GM18519 (cell line): Measurements from ENCODE around the gene NELFE.

Experiments
- ATAC-seq: cut with Tn5 transposase; IDR thresholded peaks from one replicate; pipeline ENCODE4 v1.9.1; 2021; ENCODE audit warnings: mild to moderate bottlenecking, moderate library complexity; ENCODE audit not compliant: unreplicated experiment, low FRiP score

Gene NELFE

DNA sequence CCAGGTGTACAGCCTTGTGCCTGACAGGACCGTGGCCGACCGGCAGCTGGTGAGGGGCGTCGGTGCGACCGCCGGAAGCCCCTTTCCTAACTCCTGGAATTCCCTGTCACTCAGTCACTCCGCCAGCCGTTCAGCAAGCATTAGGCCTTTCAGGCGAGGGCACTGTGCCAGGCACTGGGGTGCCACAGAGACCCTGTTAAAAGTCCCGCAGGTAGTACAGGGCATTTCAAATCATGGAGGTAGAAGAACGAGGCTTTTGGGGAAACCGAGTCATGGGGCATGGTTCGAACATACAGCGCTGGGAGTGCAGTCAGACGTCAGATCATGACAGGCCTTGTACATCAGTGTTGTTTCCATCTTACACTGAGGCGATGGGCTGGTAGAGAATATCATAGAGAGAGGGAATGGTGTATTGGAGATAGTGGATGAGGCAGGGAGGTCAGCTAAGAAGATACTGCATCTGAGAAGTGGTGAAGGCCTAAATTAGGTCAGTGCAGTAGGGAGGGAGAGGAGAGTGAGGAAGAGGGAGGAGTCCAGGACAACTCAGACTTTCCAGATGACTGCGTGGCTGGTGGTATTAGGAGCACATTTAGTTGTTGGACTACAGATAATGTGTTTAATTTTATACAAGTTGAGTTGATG, 14.1 kb upstream of the NELFE start:
- ATAC-seq, result no peak

DNA sequence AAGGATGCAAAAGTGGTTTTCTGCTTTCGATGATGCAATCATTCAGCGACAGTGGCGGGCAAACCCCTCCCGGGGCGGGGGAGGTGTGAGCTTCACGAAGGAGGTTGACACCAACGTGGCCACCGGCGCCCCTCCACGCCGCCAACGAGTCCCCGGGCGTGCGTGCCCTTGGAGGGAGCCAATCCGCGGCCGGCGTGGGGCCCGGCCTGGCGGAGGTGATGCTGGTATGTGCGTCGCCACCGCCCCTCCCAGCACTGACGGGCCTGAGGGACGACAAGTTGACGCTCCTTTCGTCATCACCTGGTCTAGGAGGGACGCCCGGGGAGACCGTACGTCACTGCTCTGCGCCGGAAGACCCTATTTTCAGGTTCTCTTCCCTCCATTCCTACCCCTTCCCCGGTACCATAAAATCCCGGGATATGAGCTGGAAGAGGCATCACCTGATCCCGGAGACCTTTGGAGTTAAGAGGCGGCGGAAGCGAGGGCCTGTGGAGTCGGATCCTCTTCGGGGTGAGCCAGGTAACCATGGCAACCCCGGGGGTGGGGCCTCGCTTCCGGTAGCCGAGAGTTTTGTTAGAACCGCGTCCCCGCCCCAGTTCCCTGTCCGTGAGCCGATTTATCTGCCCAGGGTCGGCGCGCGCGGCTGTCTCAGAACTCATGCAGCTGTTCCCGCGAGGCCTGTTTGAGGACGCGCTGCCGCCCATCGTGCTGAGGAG, 13.4 kb upstream of the NELFE start, which contains the start of gene DXO:
Gene DXO, minus strand, starts transcription at position 146 of the 716 bp plus-strand sequence. CDS start 463 bp downstream, outside the sequence.
- peak; percentile 73 for ATAC-seq

DNA sequence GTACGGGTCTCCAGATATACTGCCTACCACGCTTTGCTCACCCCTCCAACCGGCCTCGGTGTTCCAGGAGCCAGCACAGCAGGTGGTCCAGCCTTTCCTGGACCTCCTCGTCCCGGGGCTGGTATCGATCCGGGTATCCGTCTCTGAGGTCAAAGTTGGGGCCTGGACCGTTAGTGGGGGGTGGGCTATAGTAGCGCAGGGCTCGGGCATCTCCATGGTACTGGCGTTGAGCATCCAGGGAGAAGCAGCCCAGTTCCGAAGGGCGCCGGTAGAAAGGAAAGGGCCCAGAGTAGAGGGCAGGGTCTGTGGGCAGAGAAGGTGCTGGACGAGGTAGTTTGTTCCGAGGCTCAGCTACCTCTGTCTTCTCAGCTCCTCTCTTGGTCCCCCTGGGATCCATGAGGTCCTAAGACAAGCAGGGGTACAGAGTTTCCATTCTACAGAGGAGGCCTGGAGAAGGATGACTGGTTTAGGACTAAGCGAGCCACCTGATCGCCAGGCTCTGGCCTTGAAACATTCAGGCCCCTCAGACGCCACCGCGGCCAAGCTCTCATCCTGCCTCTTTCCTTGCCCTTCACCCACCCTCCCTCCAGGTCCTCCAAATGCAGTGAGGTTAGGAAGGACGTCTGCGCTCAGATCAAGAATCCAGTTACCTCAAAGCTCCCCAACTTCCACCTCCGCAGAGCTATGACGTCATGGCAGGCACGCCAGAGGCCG, 12.7 kb upstream of the NELFE start:
- no peak for ATAC-seq

DNA sequence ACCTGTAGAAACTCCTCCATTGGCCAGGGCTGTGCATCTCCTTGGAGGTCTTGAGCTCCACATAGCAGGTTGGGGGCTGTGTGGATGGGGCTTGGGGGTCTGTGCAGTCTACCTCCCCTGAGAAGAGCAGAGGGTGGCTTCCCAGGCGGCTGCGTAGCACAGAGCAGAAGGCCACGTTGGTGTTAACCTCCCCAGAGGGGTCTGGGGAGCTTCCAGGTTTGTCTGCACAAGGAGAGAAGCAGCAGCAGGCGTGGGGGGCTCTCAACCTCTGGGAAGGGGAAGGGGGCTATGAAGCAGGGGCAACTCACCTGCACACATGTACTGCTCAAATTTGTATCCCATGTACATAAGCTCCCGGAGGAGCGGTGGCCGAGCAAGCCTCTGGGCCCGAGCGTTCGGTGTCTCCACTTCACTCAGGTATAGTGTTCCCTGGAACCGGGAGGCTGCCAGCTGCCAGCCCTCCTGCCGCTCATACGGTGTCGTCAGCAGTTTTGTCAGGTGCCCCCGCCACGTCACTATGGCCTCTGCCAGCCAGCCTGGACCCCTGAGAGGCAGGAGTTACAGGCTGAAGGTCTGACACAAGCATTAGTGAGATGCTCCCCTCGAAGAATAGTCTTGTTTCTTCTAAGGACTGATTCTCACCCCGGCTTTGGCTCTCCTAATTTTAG, 12.0 kb upstream of the NELFE start:
- no peak for ATAC-seq

DNA sequence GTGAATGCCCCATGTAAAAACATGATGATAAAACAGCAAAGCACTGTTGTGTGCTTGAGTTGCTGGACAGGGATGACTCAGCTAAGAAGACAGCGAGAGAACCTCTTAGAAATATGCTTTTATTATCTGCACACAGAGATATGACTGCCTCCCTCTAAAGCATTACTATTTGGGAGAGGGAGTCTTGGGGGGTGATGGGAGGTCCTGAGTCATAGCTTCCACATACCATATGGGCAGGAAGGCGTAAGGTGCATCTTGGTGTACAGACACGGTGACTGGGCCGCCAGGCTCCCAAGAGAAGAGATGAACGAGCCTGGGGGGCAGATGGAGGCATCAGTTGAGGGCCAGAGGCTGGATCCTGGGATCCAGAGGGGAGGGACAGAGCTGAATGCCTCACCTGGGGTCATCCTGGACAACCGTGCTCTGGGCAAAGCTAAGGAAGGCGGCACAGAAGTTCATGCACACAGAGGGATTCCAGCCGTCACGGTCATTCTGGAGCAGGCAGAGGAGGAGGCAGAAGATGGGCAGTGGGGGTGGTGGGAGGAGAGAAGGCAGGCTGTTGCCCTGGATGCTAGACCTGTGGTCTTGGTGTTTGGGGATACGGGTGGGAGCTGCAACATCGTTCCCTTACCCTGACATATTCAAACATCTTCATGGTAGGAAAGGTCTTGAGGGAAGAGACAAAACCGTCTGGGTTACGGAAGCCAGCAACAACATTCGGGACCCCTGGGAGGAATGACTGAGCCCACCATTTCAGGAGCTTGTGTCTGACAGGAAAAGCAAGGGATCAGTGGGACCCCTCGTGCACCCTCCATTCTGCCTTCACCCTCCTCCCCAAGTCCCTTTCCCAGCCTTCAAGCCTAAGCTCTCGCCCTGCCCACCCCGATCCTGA, 11.2 kb upstream of the NELFE start:
- ATAC-seq, result no peak

DNA sequence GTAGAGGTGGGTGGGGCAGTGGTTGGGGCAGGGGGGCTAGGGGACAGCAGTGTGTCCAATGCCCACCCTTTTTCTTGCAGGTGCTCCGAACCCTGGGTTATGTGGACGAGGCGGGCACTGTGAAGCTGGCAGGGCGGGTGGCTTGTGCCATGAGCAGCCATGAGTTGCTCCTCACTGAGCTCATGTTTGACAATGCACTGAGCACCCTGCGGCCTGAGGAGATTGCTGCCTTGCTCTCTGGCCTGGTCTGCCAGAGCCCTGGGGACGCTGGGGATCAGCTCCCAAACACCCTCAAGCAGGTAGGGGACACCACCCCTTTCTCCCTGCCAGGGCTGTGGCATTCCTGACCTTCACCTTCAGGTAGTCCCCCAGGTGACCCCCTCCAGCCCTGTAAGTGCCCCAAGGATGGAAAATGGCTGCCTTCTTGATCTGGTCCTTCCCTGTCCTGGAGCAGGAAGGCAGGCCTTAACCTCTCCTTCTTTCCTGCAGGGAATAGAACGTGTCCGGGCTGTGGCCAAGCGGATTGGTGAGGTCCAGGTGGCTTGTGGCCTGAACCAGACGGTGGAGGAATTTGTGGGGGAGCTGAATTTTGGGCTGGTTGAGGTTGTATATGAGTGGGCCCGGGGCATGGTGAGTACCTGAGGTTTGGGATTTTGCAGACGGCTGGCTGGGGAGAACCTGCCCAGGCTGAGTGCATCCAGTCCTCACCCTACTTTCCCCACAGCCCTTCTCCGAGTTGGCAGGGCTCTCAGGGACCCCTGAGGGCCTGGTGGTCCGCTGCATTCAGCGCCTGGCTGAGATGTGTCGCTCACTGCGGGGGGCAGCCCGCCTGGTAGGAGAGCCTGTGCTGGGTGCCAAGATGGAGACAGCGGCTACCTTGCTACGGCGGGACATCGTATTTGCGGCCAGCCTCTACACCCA, 10.3 kb upstream of the NELFE start:
- no peak for ATAC-seq

DNA sequence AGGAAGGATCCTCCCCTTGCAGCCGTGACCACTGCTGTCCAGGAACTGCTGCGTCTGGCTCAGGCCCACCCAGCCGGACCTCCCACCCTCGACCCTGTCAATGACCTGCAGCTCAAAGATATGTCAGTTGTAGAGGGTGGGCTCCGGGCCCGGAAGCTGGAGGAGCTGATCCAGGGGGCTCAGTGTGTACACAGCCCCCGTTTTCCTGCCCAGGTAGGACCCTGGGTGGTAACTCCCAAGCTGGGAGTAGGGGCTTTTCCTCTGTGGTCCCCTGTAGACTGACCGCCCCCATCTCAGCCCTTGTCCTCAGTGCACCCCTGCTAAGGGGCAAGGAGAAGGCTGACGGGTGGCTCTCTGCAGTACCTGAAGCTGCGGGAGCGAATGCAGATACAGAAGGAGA, 9.6 kb upstream of the NELFE start:
- ATAC-seq, result no peak

DNA sequence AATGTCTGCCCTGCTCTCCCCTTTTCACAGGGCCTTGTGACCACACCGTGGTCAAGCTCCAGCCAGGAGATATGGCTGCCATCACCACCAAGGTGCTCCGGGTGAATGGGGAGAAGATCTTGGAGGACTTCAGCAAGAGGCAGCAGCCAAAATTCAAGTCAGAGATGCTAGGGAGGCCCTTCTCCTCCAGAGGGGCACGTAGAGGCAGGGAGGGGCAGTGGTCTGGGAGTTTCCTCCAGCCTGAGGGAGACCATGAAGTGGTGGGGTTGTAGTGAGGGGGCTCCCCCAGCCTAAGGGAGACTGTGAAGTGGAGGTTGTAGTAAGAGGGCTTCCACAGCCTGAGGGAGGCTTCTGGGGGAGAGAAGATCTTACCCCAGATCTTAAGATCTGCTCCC, 9.2 kb upstream of the NELFE start:
- no peak for ATAC-seq

DNA sequence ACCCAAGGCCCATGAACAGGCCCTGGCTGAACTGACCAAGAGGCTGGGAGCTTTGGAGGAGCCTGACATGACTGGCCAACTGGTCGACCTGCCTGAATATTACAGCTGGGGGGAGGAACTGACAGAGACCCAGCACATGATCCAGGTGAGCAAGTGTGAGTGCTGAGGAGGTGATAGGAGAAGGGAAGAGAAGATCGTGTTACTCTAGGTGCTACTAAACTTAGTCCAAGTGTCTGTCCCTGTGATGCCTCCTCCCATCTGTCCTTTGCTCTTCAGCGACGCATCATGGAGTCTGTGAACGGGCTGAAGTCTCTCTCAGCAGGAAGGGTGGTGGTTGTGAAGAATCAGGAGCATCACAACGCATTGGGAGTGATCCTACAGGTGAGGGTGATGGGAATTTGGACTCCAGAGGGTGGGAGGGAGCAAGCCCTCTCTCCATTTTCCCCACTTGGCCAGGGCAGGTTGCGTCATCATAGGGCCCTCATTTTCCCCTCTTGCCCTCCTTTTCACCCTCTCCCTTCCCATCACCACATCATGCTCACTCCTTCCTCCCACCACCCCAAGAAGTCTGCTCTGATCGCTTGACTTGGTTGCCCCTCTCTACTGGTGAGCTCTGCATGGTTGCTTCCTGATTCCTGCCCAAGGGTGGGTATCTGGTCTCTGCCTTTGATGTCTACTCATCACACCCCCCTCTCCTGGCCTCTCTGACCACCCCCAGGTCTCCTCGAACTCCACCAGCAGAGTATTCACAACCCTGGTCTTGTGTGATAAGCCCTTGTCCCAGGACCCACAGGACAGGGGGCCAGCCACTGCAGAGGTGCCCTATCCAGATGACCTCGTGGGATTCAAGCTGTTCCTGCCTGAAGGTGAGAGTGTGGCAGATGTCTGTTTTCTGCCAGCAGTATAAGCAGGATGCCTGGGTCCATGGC, 8.5 kb upstream of the NELFE start:
- no peak for ATAC-seq

DNA sequence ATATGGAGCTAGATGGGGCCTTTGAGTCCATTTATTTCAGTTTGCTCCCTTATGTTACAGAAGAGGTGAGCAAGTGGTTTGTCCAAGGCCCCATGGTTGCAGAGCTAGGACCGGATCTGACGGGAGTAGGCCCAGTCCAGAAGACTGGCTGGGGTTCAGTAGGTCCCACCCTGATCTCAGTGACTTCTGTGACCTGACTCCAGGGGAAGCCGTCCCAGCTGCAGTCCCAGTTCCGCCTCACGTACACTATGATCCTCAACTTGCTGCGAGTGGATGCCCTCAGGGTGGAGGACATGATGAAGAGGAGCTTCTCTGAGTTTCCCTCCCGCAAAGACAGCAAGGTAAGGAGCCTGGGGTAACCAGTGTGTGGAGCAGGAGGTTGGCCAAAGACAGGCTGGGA, 7.7 kb upstream of the NELFE start:
- ATAC-seq, result no peak

DNA sequence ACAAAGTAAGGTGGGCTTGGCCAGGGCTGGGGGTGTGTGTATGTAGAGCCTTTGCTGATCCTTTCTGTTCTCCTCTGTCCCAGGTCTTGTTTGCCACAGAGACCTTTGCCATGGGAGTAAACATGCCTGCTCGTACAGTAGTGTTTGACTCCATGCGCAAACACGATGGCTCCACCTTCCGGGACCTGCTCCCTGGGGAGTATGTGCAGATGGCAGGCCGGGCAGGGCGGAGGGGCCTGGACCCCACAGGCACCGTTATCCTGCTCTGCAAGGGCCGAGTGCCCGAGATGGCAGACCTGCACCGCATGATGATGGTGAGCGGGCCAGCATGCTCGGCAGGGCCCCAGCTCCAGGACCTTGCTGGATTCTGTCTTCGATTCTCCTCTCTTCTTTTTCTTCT, 6.9 kb upstream of the NELFE start:
- no peak for ATAC-seq

DNA sequence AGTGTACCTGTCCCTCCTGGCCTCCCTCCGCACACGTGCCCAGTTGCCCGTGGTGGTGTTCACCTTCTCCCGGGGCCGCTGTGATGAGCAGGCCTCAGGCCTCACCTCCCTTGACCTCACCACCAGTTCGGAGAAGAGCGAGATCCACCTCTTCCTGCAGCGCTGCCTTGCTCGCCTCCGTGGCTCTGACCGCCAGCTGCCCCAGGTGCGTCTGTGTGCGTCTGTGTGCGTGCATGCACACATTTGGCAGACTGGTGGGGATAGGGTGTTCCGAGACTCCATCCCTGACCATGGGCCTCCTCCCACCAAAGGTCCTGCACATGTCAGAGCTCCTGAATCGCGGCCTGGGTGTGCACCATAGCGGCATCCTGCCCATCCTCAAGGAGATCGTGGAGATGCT, 5.2 kb upstream of the NELFE start:
- no peak for ATAC-seq

DNA sequence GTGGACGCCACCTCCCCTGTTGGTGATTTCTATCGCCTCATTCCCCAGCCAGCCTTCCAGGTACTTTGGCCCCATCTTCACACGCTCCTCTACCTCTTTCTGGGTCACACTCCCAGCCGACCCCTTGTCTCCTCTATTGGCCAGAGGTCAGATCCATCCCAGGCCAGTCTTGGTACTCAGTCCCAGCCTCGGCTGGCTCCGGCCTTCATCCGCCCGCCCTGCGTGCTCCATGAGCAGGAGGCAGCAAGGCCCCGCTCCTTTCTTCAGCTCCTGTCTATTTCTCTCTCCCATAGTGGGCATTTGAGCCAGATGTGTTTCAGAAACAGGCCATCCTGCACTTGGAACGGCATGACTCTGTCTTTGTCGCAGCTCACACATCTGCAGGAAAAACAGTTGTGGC, 2.8 kb upstream of the NELFE start:
- no peak for ATAC-seq

DNA sequence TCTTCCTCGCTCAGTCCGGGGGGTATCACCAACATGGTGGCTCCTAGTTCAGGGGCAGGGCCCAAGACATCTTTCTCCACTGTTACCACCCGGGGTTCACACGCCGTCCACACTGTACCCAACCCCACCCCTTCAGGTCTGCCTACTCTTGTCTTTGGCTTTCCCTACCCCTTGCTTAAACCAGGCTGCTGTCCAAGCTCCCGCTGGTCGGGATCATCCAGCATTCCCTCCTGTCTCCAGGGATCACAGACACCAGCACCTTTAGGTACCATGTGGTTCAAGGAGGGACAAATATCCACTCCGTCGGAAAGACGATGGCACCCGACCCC, 395 bp downstream of the NELFE start:
- ATAC-seq, result no peak

DNA sequence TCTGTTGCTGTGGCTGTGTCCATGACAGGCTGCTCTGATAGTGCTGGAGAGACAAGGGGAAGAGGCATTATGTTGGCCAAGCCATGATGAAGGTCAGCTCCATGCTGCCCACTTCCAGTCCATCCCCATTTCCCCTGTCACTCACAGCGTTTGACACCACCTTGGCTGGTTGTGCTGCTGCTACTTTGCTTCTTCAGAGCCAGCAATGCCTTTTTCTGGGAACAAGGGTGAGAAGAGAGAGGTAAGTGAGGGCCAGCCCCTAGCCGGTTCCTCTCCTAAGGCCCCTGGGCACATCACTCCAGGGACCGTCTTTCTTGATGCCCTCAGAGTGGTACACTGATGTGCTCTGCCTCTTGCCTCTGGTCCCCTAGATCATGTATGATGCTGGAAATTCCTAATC, 2.0 kb downstream of the NELFE start:
- ATAC-seq, result no peak

DNA sequence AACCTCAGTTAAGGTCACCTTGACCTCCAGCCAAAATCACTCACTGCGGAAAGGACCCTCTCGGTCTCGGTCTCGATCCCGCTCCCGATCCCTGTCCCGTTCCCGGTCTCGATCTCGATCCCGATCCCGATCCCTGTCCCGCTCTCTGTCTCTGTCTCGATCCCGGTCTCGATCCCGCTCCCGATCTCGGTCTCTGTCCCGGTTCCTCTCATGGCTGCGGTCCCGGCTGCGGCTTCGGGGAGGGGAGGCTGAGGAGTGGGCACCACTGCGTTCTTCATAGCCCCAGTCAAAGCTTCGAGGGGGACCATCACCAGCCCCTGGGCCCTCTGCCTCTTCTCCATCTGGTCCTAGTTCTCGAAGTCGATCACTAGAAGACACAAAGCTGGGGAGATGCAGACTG, 4.3 kb downstream of the NELFE start:
- no peak for ATAC-seq

DNA sequence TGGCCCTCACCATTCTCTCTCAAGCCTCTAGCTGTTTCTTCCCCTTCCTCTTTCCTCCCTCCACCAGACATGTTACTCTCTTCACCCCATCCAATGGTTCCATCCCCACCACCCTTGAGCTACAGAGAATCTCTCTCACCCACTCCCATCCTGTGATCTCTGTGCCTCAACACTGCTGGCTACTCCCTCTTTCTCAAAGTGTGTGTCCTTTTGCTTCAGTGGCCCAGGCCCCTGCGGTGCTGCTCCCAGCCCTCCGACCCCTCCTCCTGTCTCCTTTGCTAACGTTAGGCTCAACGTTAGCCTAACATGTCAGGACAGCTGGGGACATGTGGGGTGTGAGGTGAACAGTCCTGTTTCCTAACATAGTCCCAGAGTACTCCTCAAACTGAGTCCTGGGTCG, 5.9 kb downstream of the NELFE start:
- ATAC-seq, result no peak

DNA sequence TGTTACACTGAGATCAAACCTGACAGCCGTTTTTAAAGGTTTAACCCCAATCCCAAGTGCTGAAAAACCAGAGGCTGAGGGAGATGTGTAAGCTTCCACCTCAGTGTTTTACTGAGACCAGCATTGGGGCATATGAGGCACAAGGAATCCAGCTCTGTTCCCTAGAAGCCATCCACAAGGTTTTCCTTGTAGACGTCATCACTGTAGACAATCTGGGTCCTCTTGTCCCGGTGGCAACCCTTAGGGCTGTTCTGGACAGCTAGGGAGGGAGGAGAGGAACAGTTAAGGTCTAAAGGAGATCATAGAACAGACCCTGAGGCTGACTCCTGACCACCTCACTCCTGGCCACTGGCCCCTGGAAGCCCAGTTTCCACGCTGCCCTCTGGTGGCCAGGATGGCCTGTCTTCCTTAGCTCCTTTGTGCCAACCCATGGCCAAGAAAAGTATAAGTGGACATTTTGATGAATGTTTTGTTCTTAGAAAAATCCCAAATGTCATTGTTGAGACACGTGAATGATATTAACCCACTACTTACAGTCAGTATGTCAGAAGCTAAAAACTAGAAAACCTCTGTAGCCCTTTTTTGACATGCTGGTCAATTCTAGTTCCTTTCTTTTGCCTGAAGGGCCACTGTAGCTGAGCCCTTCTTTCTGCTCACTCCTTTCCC, 6.5 kb downstream of the NELFE start:
- ATAC-seq, result no peak
